GM12878 (cell line): ENCODE data around the gene RGS14. TPM values are rescaled to one million over a fixed set of nuclear protein-coding genes. Genes with fewer than 3 reads are reported as not detected.

Experiments used
- ATAC-seq: fragments of 200-7000 bp; cut with Tn5 transposase; 3 replicates; pipeline ENCODE4 v1.9.1; 2020; ENCODE audit warnings: mild to moderate bottlenecking, moderate library complexity
- BruUV-seq: library from RNA; stranded (reverse); fragments of 400-500 nt; replicated peaks from 2 replicates; lab custom pipeline; 2021; lab: Mats Ljungman, UMichigan
- CTCF ChIA-PET: fragments of 300-600 bp; sonication (Branson Sonifier 250); formaldehyde crosslinking; extraction: SDS; loops from one replicate; lab custom pipeline; 2021; ENCODE audit warnings: inconsistent platforms; lab: Yijun Ruan, JAX
- POLR2A ChIA-PET: fragments of 350-600 bp; formaldehyde crosslinking; extraction: SDS; loops from one replicate; lab custom pipeline; 2021; ENCODE audit warnings: inconsistent platforms; lab: Charles Lee
- RAD21 ChIA-PET: fragments of 300-600 bp; sonication (Branson Sonifier 250); formaldehyde crosslinking; loops from one replicate; lab custom pipeline; 2023; ENCODE audit warnings: antibody characterized with exemption; ENCODE audit not compliant: unreplicated experiment; lab: Charles Lee
- SMC1A ChIA-PET: fragments of 300-600 bp; sonication (Branson Sonifier 250); formaldehyde crosslinking; loops from one replicate; lab custom pipeline; 2023; ENCODE audit not compliant: unreplicated experiment, uncharacterized antibody; lab: Charles Lee
- DNase-seq: peaks from one replicate; pipeline ENCODE4 v3.0.0-alpha.2; 2011; ENCODE audit warnings: low read depth, low spot score
- FAIRE-seq: peaks from 3 replicates; lab custom pipeline; 2011; peaks lifted over from hg19 to GRCh38; lab: Jason Lieb, UNC
- H2AFZ ChIP-seq: 2 replicates; pipeline ENCODE4 v1.6.0; 2011; ENCODE audit warnings: low read depth, low read length, control low read depth; ENCODE audit not compliant: control insufficient read depth
- H3K27ac ChIP-seq: 2 replicates; pipeline ENCODE4 v1.5.1; 2011; ENCODE audit warnings: control low read depth; ENCODE audit not compliant: control insufficient read depth, insufficient read depth
- H3K27me3 ChIP-seq, 2 experiments: replicated peaks in 1 of 2; 2 replicates each; pipeline versions ENCODE4 v1.6.0 to v1.6.1; 2011; ENCODE audit warnings: low read length in 1 of 2; ENCODE audit not compliant: control insufficient read depth in 2 of 2, insufficient read depth in 2 of 2
- H3K36me3 ChIP-seq, 2 experiments: 2 replicates each; pipeline ENCODE4 v1.5.1; 2011; ENCODE audit warnings: low read length in 1 of 2; ENCODE audit not compliant: control insufficient read depth in 2 of 2, insufficient read depth in 2 of 2
- H3K4me1 ChIP-seq: 2 replicates; pipeline ENCODE4 v1.6.1; 2011; ENCODE audit warnings: mild to moderate bottlenecking, low read length, moderate library complexity, mixed read lengths; ENCODE audit not compliant: control insufficient read depth, insufficient read depth
- H3K4me2 ChIP-seq: 2 replicates; pipeline ENCODE4 v1.6.0; 2011; ENCODE audit warnings: control low read depth; ENCODE audit not compliant: control insufficient read depth, insufficient read depth
- H3K4me3 ChIP-seq: fragments of 200-600 bp; sonication (generic); 2 replicates; pipeline ENCODE4 v1.5.1; 2016
- H3K79me2 ChIP-seq: 2 replicates; pipeline ENCODE4 v1.6.0; 2011; ENCODE audit warnings: low read length; ENCODE audit not compliant: control insufficient read depth, insufficient read depth
- H3K9ac ChIP-seq: 2 replicates; pipeline ENCODE4 v1.8.0; 2011; ENCODE audit warnings: low read length, control low read depth, mixed read lengths; ENCODE audit not compliant: control insufficient read depth, insufficient read depth
- H3K9me3 ChIP-seq: replicated peaks from 3 replicates; pipeline ENCODE4 v1.5.1; 2011; ENCODE audit warnings: mild to moderate bottlenecking, low read length; ENCODE audit not compliant: control insufficient read depth, insufficient read depth
- H4K20me1 ChIP-seq: 2 replicates; pipeline ENCODE4 v1.6.0; 2011; ENCODE audit not compliant: control insufficient read depth, insufficient read depth
- CBFB ChIP-seq: IDR thresholded peaks from 2 replicates; pipeline ENCODE4 v1.6.1; 2016; ENCODE audit warnings: antibody characterized with exemption, low read depth
- IRF3 ChIP-seq: fragments of 450-650 bp; IDR thresholded peaks from 2 replicates; pipeline ENCODE4 v1.6.1; 2014; ENCODE audit warnings: mild to moderate bottlenecking
- NFXL1 ChIP-seq: fragments of 450-650 bp; IDR thresholded peaks from 2 replicates; pipeline ENCODE4 v1.6.1; 2017; ENCODE audit warnings: antibody characterized with exemption, mild to moderate bottlenecking, borderline replicate concordance
- NKRF ChIP-seq: fragments of 450-650 bp; conservative IDR thresholded peaks from 2 replicates; pipeline ENCODE4 v1.6.1; 2017; ENCODE audit warnings: mild to moderate bottlenecking, moderate library complexity
- SMARCA5 ChIP-seq: fragments of 450-650 bp; IDR thresholded peaks from 2 replicates; pipeline ENCODE4 v1.6.1; 2017; ENCODE audit warnings: mild to moderate bottlenecking
- TAF1 ChIP-seq: IDR thresholded peaks from 2 replicates; pipeline ENCODE4 v1.6.1; 2011; ENCODE audit warnings: mild to moderate bottlenecking, low read depth, low read length, borderline replicate concordance
- TCF3 ChIP-seq: IDR thresholded peaks from 2 replicates; pipeline ENCODE4 v1.6.1; 2012; ENCODE audit warnings: low read depth, mild to moderate bottlenecking, low read length, borderline replicate concordance; ENCODE audit not compliant: insufficient read depth
- ZNF217 ChIP-seq: fragments of 450-650 bp; IDR thresholded peaks from 2 replicates; pipeline ENCODE4 v1.6.1; 2017; ENCODE audit warnings: antibody characterized with exemption, mild to moderate bottlenecking
- WGBS: methylation state at CpG from one replicate; pipeline ENCODE4 v1.1.6; 2016; ENCODE audit warnings: low lambda C conversion rate; ENCODE audit not compliant: insufficient replicate concordance, insufficient coverage; ENCODE audit errors: missing lambda C conversion rate; 5-methylcytosine and 5-hydroxymethylcytosine counted together
- in situ Hi-C: fragments of 300-500 bp; cut with MboI; formaldehyde crosslinking; loops from 9 replicates; pipeline ENCODE4 v1.14.3; 2018; ENCODE audit warnings: mixed read lengths
- intact Hi-C: fragments of 100-400 bp; cut with micrococcal nuclease; formaldehyde crosslinking; loops from one replicate; pipeline ENCODE4 v1.14.2; 2022; ENCODE audit not compliant: unreplicated experiment
- polyA plus RNA-seq, 11 experiments: library from polyadenylated mRNA; depleted of rRNA in 4 of 11; unstranded in 6 of 11; stranded (reverse) in 5 of 11; fragments of >200 nt; fragmentation: Nextera tagmentation in 4 of 11; fragmentation: Illumina TruSeq in 1 of 11; extraction: Ambion mirVana in 4 of 11; extraction: Trizol in 1 of 11; gene quantifications; 1 replicate in 1 of 11; 2 replicates in 10 of 11; pipeline versions ENCODE4 v1.2.1 to v1.2.3, GENCODE V29; 2011 to 2016; ENCODE audit warnings: inconsistent platforms in 2 of 11, missing spikeins in 2 of 11, low read depth in 1 of 11
- total RNA-seq, 4 experiments: library from RNA; depleted of rRNA in 3 of 4; stranded (reverse); fragments of >200 nt in 3 of 4; fragmentation: Illumina TruSeq in 1 of 4; extraction: Trizol in 1 of 4; gene quantifications; 2 replicates each; pipeline versions ENCODE4 v1.2.1 to v1.2.3, GENCODE V29; 2013 to 2021

The RGS14 gene
- total and polyA plus RNA-seq, 10 of the 15 experiments (the other 5 are each of a cell fraction or from before 2014, with no cell fraction given), result 0.19 to 88.7 (median 54.8) TPM

- CTCF ChIA-PET, result interaction anchor here (0.7 to 3.7 kb wide), 6 partner anchors 12 to 250 kb away, joined by 3 to 22 read pairs (median 4); partner anchors contain the start of gene LMAN2
- H3K27ac ChIP-seq, result peak overlapping the region; percentile 91
- BruUV-seq, result TSS peak; percentile 46
- H3K4me3 ChIP-seq, result peak overlapping the region; percentile 63
- H3K36me3 ChIP-seq, result peaks cover 7% of the 10 kb centered on the region in 2 experiments; a peak in 3 of 4 replicates
- ATAC-seq (no peak; the same call in 2 of the 3 replicates), FAIRE-seq (no peak), DNase-seq (no peak)
- 0 out of 2 replicates have a peak overlapping the region, but pooled peaks have one; percentile 7 for H2AFZ ChIP-seq
- peaks cover 60% of the 10 kb centered on the region for H3K79me2 ChIP-seq
- POLR2A ChIA-PET, result interaction anchor here (0.6 to 2.8 kb wide), 10 partner anchors 8 to 82 kb away, joined by 3 to 17 read pairs (median 5); partner anchors contain the start of genes GRK6 and LMAN2
- RAD21 ChIA-PET, result interaction anchor here (0.9 to 4.4 kb wide), 8 partner anchors 9 to 62 kb away, joined by 3 to 29 read pairs (median 6); partner anchors contain the start of genes GRK6 and LMAN2
- in situ Hi-C loops, result no loop called here
- H3K27me3 ChIP-seq, result no peaks in the 10 kb centered on the region
- H4K20me1 ChIP-seq, result no peaks in the 10 kb centered on the region
- SMC1A ChIA-PET, result interaction anchor here (0.9 to 3.7 kb wide), 6 partner anchors 12 to 85 kb away, joined by 3 to 32 read pairs (median 8); partner anchors contain the start of gene LMAN2
- H3K9ac ChIP-seq, result peak overlapping the region; percentile 61; the same call in 1 of the 2 replicates
- TF ChIP-seq IRF3, result no peak
- TF ChIP-seq TCF3, result no peak
- peak; percentile 75; the same call in 1 of the 2 replicates for TF ChIP-seq ZNF217
- TF ChIP-seq TAF1, result no peak
- TF ChIP-seq CBFB, result 0 out of 2 replicates have a peak, but pooled peaks have one; percentile 0
- peak; percentile 97 for TF ChIP-seq SMARCA5
- peak; percentile 71; the same call in 1 of the 2 replicates for TF ChIP-seq NFXL1
- TF ChIP-seq NKRF, result 0 out of 2 replicates have a peak, but pooled peaks have one; percentile 44
- 32% methylated on average over 10 of the region's 10 CpGs for WGBS
- intact Hi-C loops, result loop anchor here (5.0 kb wide), 1 partner anchor 51 kb away; the partner anchor contains the start of gene MXD3
- H3K9me3 ChIP-seq, result no peaks in the 10 kb centered on the region
- H3K4me1 ChIP-seq, result peaks cover 59% of the 10 kb centered on the region
- H3K4me2 ChIP-seq, result peak overlapping the region; percentile 93
Measured at GRCh38 chr5:177363565-177363964, 5.8 kb downstream of the RGS14 start.
